Gastrocnemius medialis (tissue), 4 donors: ENCODE results near the gene ZNF213.

ENCODE experiments used
- CTCF ChIP-seq, 5 experiments: fragments of 450-650 bp in 3 of 5; fragments of 200-600 bp in 2 of 5; sonication (generic) in 2 of 5; IDR thresholded peaks in 4 of 5; conservative IDR thresholded peaks in 1 of 5; 1 replicate in 4 of 5; 2 replicates in 1 of 5; pipeline ENCODE4 v1.5.1; 2016 to 2019; ENCODE audit warnings: antibody characterized with exemption in 5 of 5, mild to moderate bottlenecking in 3 of 5, moderate library complexity in 3 of 5
- POLR2A ChIP-seq, 2 donors: fragments of 450-650 bp; IDR thresholded peaks; one replicate each; pipeline ENCODE4 v1.6.1; 2017; ENCODE audit warnings: antibody characterized with exemption in 2 of 2, mild to moderate bottlenecking in 2 of 2, moderate library complexity in 2 of 2

GRCh38 chr16:3120435-3120834 is 14.4 kb upstream of the ZNF213 start:
- TF ChIP-seq CTCF (IDR thresholded peaks at IDR 0.05 in 4 of 5, conservative IDR thresholded peaks at IDR 0.05 in 1 of 5) (no peak), POLR2A (IDR thresholded peaks at IDR 0.05) (no peak)
